Activated T-helper 1 cell treated with anti-CD3 and anti-CD28 coated beads, Interleukin-12 subunit alpha, Interleukin-12 subunit beta, Interleukin-2, Interleukin-4 antibody, amounts not matched to agents 30 ng/mL and 10 ng/mL and 1 ng/mL, durations not matched to agents 14 hours and 24 hours and 36 hours (primary cell): ENCODE data around the gene STAT2. TPM values are rescaled to one million over a fixed set of nuclear protein-coding genes. Genes with fewer than 3 reads are reported as not detected.

ENCODE experiments used
- DNase-seq: peaks from one replicate; pipeline ENCODE4 v3.0.0; 2021; ENCODE audit warnings: low spot score
- H3K27ac Mint-ChIP-seq: one replicate; pipeline ENCODE4 v1.8.0; 2021; ENCODE audit warnings: mild to moderate bottlenecking, mixed read lengths
- H3K27me3 Mint-ChIP-seq: one replicate; pipeline ENCODE4 v1.8.0; 2022; ENCODE audit warnings: mild to moderate bottlenecking, moderate library complexity, mixed read lengths; ENCODE audit not compliant: insufficient read depth
- H3K36me3 Mint-ChIP-seq: one replicate; pipeline ENCODE4 v1.8.0; 2021; ENCODE audit warnings: low read depth, mixed read lengths
- H3K4me1 Mint-ChIP-seq: one replicate; pipeline ENCODE4 v1.8.0; 2021; ENCODE audit warnings: low read depth, mixed read lengths
- H3K4me3 Mint-ChIP-seq: one replicate; pipeline ENCODE4 v1.8.0; 2021; ENCODE audit warnings: mild to moderate bottlenecking, moderate library complexity, mixed read lengths
- H3K9me3 Mint-ChIP-seq: one replicate; pipeline ENCODE4 v1.8.0; 2021; ENCODE audit warnings: mixed read lengths
- intact Hi-C: fragments of 100-400 bp; cut with micrococcal nuclease; formaldehyde crosslinking; loops from one replicate; pipeline ENCODE4 v1.15.1; 2024
- total RNA-seq: library from RNA; stranded (reverse); gene quantifications from 2 replicates; pipeline ENCODE4 v1.2.3, GENCODE V29; 2022

STAT2 gene
- total RNA-seq, 1 donor from 2014 or later, result 71.3 TPM

DNA sequence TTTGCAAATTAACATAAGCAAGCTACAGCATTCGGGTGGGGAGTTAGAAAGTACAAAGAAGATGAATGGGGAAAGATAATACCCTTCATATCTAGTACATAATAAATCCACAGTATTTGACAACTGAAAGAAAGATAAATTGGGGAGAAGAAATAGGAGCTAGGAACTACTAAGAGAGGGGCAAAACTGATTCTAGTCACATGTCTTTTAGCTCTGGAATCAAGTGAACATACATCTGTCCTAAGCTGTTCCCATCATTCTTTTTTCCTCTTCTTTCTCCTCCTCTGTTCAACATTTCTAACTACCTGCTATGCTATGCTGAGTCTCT is 18.0 kb upstream of the STAT2 start:
- H3K27ac Mint-ChIP-seq, result no peak overlapping the region
- no peak overlapping the region for H3K4me3 Mint-ChIP-seq
- DNase-seq, result no peak
- peaks cover 4% of the 10 kb centered on the region for H3K9me3 Mint-ChIP-seq
- intact Hi-C loops, result loop anchor here (1.0 kb wide), 1 partner anchor 86 kb away; no protein-coding TSS in a partner anchor
- H3K27me3 Mint-ChIP-seq, result peaks cover 6% of the 10 kb centered on the region
- H3K36me3 Mint-ChIP-seq, result no peaks in the 10 kb centered on the region
- H3K4me1 Mint-ChIP-seq, result no peaks in the 10 kb centered on the region

GRCh38 chr12:56377310-56377988 is 17.5 kb upstream of the STAT2 start:
- Mint-ChIP-seq H3K27ac (no peak overlapping the region), H3K27me3 (peaks cover 8% of the 10 kb centered on the region), H3K4me3 (no peak overlapping the region), H3K4me1 (no peaks in the 10 kb centered on the region), H3K36me3 (no peaks in the 10 kb centered on the region), H3K9me3 (peaks cover 4% of the 10 kb centered on the region)
- intact Hi-C loops, result loop anchor here (1.0 kb wide), 1 partner anchor 87 kb away; no protein-coding TSS in a partner anchor
- DNase-seq, result no peak

DNA sequence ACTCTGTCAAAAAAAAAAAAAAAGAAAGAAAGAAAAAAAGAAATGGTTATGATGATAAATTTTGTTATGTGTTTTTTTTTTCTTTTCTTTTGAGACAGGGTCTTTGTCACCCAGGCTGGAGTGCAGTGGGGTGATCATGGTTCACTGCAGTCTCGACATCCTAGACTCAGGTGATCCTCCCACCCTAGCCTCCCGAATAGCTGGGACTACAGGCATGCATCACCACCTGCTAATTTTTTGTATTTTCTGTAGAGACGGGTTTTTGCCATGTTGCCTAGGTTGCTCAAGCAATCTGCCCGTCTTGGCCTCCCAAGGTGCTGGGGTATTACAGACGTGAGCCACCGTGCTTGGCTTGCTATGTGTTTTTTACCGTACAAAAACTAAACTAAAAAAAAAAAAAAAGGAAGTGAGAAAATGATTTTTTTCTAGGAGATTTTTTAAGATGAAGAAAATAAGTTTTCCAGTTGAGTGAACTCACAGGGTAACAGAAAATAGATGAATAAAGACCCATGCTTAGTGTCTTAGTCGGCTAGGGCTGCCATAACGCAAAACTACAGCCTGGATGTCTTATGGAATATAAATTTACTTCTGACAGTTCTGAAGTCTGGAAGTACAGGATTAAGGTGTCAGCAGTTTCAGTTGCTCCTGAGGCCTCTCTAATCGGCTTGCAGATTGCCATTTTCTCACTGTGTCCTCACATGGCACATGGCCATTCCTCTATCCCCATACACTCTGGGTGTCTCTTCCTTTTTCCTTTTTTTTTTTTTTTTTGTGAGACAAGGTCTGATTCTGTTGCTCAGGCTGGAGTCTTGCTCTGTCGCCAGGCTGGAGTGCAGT is 15.9 kb upstream of the STAT2 start:
- no peaks in the 10 kb centered on the region for H3K4me1 Mint-ChIP-seq
- peaks cover 4% of the 10 kb centered on the region for H3K9me3 Mint-ChIP-seq
- no peak for DNase-seq
- H3K4me3 Mint-ChIP-seq, result no peak overlapping the region
- intact Hi-C loops, result no loop called here
- H3K27ac Mint-ChIP-seq, result no peak overlapping the region
- H3K27me3 Mint-ChIP-seq, result peaks cover 12% of the 10 kb centered on the region
- H3K36me3 Mint-ChIP-seq, result no peaks in the 10 kb centered on the region

DNA sequence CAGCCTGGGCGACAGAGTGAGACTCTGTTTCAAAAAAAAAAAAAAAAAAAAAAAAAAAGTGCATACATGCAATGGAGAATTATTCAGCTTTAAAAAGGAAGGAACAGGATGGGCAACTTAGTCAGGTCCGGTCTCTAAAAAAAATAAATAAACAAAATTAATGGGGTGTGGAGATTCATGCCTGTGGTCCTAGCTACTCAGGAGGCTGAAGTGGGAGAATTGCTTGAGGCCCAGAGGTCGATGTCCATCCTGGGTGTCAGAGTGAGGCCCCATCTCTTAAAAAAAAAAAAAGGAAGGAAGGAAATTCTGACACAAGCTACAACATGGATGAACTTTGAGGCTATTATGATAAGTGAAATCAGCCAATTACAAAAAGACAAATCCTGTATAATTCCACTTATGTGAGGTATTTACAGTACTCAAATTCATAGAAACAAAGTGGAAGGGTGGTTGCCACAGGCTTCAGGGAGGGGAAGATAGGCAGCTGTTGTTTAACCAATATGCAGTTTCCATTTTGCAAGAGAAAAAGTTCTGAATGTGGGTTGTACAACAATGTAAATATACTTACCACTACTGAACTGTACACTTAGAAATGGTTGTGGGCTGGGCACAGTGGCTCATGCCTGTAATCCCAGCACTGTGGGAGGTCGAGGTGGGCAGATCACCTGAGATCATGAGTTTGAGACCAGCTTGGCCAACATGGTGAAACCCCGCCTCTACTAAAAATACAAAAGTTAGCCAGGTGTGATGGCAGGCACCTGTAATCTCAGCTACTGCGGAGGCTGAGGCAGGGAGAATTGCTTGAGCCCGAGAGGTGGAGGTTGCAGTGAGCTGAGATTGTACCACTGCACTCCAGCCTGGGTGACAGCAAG is 15.1 kb upstream of the STAT2 start:
- no peak for DNase-seq
- Mint-ChIP-seq H3K27ac (no peak overlapping the region), H3K27me3 (peaks cover 14% of the 10 kb centered on the region), H3K4me1 (no peaks in the 10 kb centered on the region), H3K4me3 (no peak overlapping the region), H3K9me3 (peaks cover 4% of the 10 kb centered on the region), H3K36me3 (no peaks in the 10 kb centered on the region)
- intact Hi-C loops, result no loop called here

DNA sequence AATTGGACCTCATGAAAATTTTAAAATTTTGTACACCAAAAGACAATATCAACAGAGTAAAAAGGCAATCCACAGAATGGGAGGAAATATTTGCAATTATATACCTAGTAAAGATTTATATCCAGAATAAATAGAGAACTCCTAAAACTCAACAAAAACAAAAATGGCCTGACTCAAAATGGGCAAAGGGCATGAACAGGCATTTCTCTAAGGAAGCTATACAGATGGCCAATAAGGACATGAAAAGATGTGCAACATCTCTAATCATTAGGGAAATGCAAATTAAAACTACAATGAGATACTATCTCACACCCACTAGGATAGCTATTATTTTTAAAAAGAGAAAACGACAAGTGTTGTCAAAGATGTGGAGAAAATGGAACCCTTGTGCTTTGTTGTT is 13.6 kb upstream of the STAT2 start:
- Mint-ChIP-seq H3K4me3 (no peak overlapping the region), H3K4me1 (no peaks in the 10 kb centered on the region), H3K9me3 (peaks cover 4% of the 10 kb centered on the region), H3K27me3 (peaks cover 16% of the 10 kb centered on the region), H3K36me3 (no peaks in the 10 kb centered on the region), H3K27ac (no peak overlapping the region)
- intact Hi-C loops, result no loop called here
- no peak for DNase-seq

DNA sequence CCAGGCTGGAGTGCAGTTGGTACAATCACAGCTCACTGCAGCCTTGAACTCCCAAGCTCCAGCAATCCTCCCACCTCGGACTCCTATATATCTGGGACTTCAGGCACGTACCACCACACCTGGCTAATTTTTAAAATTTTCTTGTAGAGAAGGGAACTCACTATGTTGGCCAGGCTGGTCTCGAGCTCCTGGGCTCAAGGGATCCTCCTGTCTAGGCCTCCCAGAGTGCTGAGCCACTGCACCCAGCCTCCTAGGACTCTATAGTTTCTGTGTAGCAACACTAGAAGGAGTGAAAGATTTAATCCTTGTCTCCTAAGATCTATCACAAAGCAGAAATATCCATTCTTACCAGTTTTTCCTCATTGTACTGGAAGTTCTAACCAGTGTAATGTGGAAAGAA is 7.0 kb upstream of the STAT2 start:
- no peaks in the 10 kb centered on the region for H3K36me3 Mint-ChIP-seq

GRCh38 chr12:56362130-56363059 is 2.5 kb upstream of the STAT2 start, which contains the start of gene APOF:
APOF (minus strand) TSS chr12:56362857; CDS start chr12:56362745, 112 bp downstream.
- no peaks in the 10 kb centered on the region for H3K9me3 Mint-ChIP-seq
- no peak for DNase-seq

More for the DNA sequence above, 7.0 kb upstream of the STAT2 start:
- DNase-seq, result no peak
- H3K4me3 Mint-ChIP-seq, result no peak overlapping the region
- intact Hi-C loops, result no loop called here
- H3K27me3 Mint-ChIP-seq, result peaks cover 11% of the 10 kb centered on the region
- H3K27ac Mint-ChIP-seq, result no peak overlapping the region
- H3K9me3 Mint-ChIP-seq, result no peaks in the 10 kb centered on the region
- H3K4me1 Mint-ChIP-seq, result no peaks in the 10 kb centered on the region

DNA sequence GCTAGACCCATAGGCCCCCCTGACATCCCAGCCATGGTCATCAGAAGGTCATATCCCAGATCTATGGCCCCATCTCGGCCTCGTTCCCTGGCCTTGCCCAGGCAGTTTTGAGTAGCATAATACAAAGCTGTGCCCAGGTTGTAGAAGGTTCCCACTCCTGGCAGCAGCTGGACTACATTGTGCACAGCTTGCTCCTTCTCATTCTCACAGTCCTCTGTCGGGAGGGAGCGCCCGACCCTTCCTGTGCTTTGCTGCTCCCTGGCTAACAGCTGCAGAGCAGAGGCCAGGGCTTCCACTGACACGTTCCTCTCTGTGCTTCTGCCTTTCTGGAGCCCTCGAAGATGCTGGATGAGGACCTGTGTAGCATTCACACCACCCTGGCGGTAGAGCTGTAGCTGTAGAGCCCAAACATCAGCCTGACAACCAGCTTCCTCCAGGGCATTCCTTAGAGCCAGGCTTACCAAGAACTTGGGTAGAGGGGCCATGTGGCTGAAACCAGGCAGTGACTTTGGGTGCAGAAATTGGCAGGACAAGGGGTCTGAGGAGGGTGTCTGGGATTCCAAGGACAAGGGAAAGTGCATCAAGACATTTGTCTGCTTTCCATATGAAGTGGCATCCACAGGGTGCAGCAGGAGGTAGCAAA is 1.7 kb upstream of the STAT2 start:
- H3K36me3 Mint-ChIP-seq, result no peaks in the 10 kb centered on the region
- intact Hi-C loops, result loop anchor here (2.0 to 5.0 kb wide), 4 partner anchors 95 to 244 kb away; partner anchors contain the start of genes COQ10A, RPL41 and ZC3H10
- H3K4me1 Mint-ChIP-seq, result peaks cover 29% of the 10 kb centered on the region
- no peaks in the 10 kb centered on the region for H3K9me3 Mint-ChIP-seq
- peak overlapping the region; percentile 97 for H3K4me3 Mint-ChIP-seq
- DNase-seq, result no peak
- H3K27me3 Mint-ChIP-seq, result no peaks in the 10 kb centered on the region
- H3K27ac Mint-ChIP-seq, result peak overlapping the region; percentile 97

More at GRCh38 chr12:56362130-56363059, 2.5 kb upstream of the STAT2 start, which contains the start of gene APOF:
- peaks cover 29% of the 10 kb centered on the region for H3K4me1 Mint-ChIP-seq
- intact Hi-C loops, result loop anchor here (5.0 kb wide), 2 partner anchors 170 to 245 kb away; partner anchors contain the start of genes RPL41 and ZC3H10
- H3K4me3 Mint-ChIP-seq, result peak within 1 kb of the TSS; percentile 97
- H3K27ac Mint-ChIP-seq, result no peak within 1 kb of the TSS
- H3K36me3 Mint-ChIP-seq, result no peaks in the 10 kb centered on the region
- H3K27me3 Mint-ChIP-seq, result no peaks in the 10 kb centered on the region

- Mint-ChIP-seq H3K4me1 (peaks cover 29% of the 10 kb centered on the region), H3K9me3 (no peaks in the 10 kb centered on the region), H3K27ac (peak overlapping the region; percentile 97), H3K4me3 (peak overlapping the region; percentile 97), H3K27me3 (no peaks in the 10 kb centered on the region), H3K36me3 (peaks cover 10% of the 10 kb centered on the region)
- intact Hi-C loops, result no loop called here
- DNase-seq, result no peak
These were observed 923 bp downstream of the STAT2 start for GRCh38 chr12:56358836-56359532.

- Mint-ChIP-seq H3K27me3 (no peaks in the 10 kb centered on the region), H3K4me3 (no peak overlapping the region), H3K27ac (no peak overlapping the region), H3K36me3 (peaks cover 30% of the 10 kb centered on the region), H3K9me3 (no peaks in the 10 kb centered on the region), H3K4me1 (no peaks in the 10 kb centered on the region)
- intact Hi-C loops, result no loop called here
- DNase-seq, result no peak
These were observed 8.6 kb downstream of the STAT2 start for GRCh38 chr12:56351325-56351724.

DNA sequence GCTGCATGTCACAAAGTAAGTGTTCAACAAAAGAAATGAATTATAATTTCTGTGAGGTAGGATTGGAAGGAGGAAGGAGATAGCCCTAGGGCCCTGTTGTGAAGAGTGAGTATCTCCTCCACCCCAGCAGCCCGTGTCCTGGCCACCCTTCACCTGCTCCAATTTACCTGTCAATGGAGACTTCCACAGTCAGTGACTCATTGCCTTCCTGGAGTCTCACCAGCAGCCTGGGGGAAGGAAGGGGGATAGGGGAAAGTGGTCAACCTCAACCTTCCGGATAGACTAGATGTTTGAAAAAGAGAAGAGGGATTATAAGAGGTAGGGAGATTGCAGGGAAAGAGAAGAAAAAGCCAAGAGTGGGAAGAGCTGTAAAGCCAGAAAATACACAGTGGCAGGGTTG is 9.2 kb downstream of the STAT2 start:
- Mint-ChIP-seq H3K27me3 (no peaks in the 10 kb centered on the region), H3K27ac (peak overlapping the region; percentile 1), H3K9me3 (no peaks in the 10 kb centered on the region), H3K36me3 (peaks cover 33% of the 10 kb centered on the region), H3K4me3 (no peak overlapping the region), H3K4me1 (no peaks in the 10 kb centered on the region)
- intact Hi-C loops, result no loop called here
- no peak for DNase-seq
